GM12878 (cell line): ENCODE data around the gene SAP25. TPM values are rescaled to one million over a fixed set of nuclear protein-coding genes. Genes with fewer than 3 reads are reported as not detected.

Experiments used
- ATAC-seq: fragments of 200-7000 bp; cut with Tn5 transposase; 3 replicates; pipeline ENCODE4 v1.9.1; 2020; ENCODE audit warnings: mild to moderate bottlenecking, moderate library complexity
- BruUV-seq: library from RNA; stranded (reverse); fragments of 400-500 nt; replicated peaks from 2 replicates; lab custom pipeline; 2021; lab: Mats Ljungman, UMichigan
- CTCF ChIA-PET: fragments of 300-600 bp; sonication (Branson Sonifier 250); formaldehyde crosslinking; extraction: SDS; loops from one replicate; lab custom pipeline; 2021; ENCODE audit warnings: inconsistent platforms; lab: Yijun Ruan, JAX
- POLR2A ChIA-PET: fragments of 350-600 bp; formaldehyde crosslinking; extraction: SDS; loops from one replicate; lab custom pipeline; 2021; ENCODE audit warnings: inconsistent platforms; lab: Charles Lee
- RAD21 ChIA-PET: fragments of 300-600 bp; sonication (Branson Sonifier 250); formaldehyde crosslinking; loops from one replicate; lab custom pipeline; 2023; ENCODE audit warnings: antibody characterized with exemption; ENCODE audit not compliant: unreplicated experiment; lab: Charles Lee
- SMC1A ChIA-PET: fragments of 300-600 bp; sonication (Branson Sonifier 250); formaldehyde crosslinking; loops from one replicate; lab custom pipeline; 2023; ENCODE audit not compliant: unreplicated experiment, uncharacterized antibody; lab: Charles Lee
- DNase-seq: peaks from one replicate; pipeline ENCODE4 v3.0.0-alpha.2; 2011; ENCODE audit warnings: low read depth, low spot score
- FAIRE-seq: peaks from 3 replicates; lab custom pipeline; 2011; peaks lifted over from hg19 to GRCh38; lab: Jason Lieb, UNC
- H2AFZ ChIP-seq: 2 replicates; pipeline ENCODE4 v1.6.0; 2011; ENCODE audit warnings: low read depth, low read length, control low read depth; ENCODE audit not compliant: control insufficient read depth
- H3K27ac ChIP-seq: 2 replicates; pipeline ENCODE4 v1.5.1; 2011; ENCODE audit warnings: control low read depth; ENCODE audit not compliant: control insufficient read depth, insufficient read depth
- H3K27me3 ChIP-seq, 2 experiments: replicated peaks in 1 of 2; 2 replicates each; pipeline versions ENCODE4 v1.6.0 to v1.6.1; 2011; ENCODE audit warnings: low read length in 1 of 2; ENCODE audit not compliant: control insufficient read depth in 2 of 2, insufficient read depth in 2 of 2
- H3K36me3 ChIP-seq, 2 experiments: 2 replicates each; pipeline ENCODE4 v1.5.1; 2011; ENCODE audit warnings: low read length in 1 of 2; ENCODE audit not compliant: control insufficient read depth in 2 of 2, insufficient read depth in 2 of 2
- H3K4me1 ChIP-seq: 2 replicates; pipeline ENCODE4 v1.6.1; 2011; ENCODE audit warnings: mild to moderate bottlenecking, low read length, moderate library complexity, mixed read lengths; ENCODE audit not compliant: control insufficient read depth, insufficient read depth
- H3K4me2 ChIP-seq: 2 replicates; pipeline ENCODE4 v1.6.0; 2011; ENCODE audit warnings: control low read depth; ENCODE audit not compliant: control insufficient read depth, insufficient read depth
- H3K4me3 ChIP-seq: fragments of 200-600 bp; sonication (generic); 2 replicates; pipeline ENCODE4 v1.5.1; 2016
- H3K79me2 ChIP-seq: 2 replicates; pipeline ENCODE4 v1.6.0; 2011; ENCODE audit warnings: low read length; ENCODE audit not compliant: control insufficient read depth, insufficient read depth
- H3K9ac ChIP-seq: 2 replicates; pipeline ENCODE4 v1.8.0; 2011; ENCODE audit warnings: low read length, control low read depth, mixed read lengths; ENCODE audit not compliant: control insufficient read depth, insufficient read depth
- H3K9me3 ChIP-seq: replicated peaks from 3 replicates; pipeline ENCODE4 v1.5.1; 2011; ENCODE audit warnings: mild to moderate bottlenecking, low read length; ENCODE audit not compliant: control insufficient read depth, insufficient read depth
- H4K20me1 ChIP-seq: 2 replicates; pipeline ENCODE4 v1.6.0; 2011; ENCODE audit not compliant: control insufficient read depth, insufficient read depth
- HDGF ChIP-seq: fragments of 450-650 bp; IDR thresholded peaks from 2 replicates; pipeline ENCODE4 v1.6.1; 2016; ENCODE audit warnings: antibody characterized with exemption
- IKZF2 ChIP-seq, 2 experiments: fragments of 450-650 bp; IDR thresholded peaks; 2 replicates each; pipeline ENCODE4 v1.6.1; 2017; ENCODE audit warnings: mild to moderate bottlenecking in 2 of 2, moderate library complexity in 2 of 2
- MEF2B ChIP-seq: fragments of 450-650 bp; IDR thresholded peaks from 2 replicates; pipeline ENCODE4 v1.6.1; 2018; ENCODE audit warnings: mild to moderate bottlenecking, moderate library complexity; ENCODE audit not compliant: partially characterized antibody, poor library complexity, severe bottlenecking
- PML ChIP-seq: IDR thresholded peaks from 2 replicates; pipeline ENCODE4 v1.6.1; 2012; ENCODE audit warnings: low read length, inconsistent platforms
- POLR2A ChIP-seq: IDR thresholded peaks from 2 replicates; pipeline ENCODE4 v1.6.1; 2011; ENCODE audit warnings: low read depth, mild to moderate bottlenecking, low read length
- SPI1 ChIP-seq: IDR thresholded peaks from 2 replicates; pipeline ENCODE4 v1.6.1; 2011; ENCODE audit warnings: low read depth, mild to moderate bottlenecking, low read length, moderate library complexity, borderline replicate concordance; ENCODE audit not compliant: insufficient read depth
- TBL1XR1 ChIP-seq: IDR thresholded peaks from 2 replicates; pipeline ENCODE4 v1.6.1; 2012; ENCODE audit warnings: low read depth, low read length, improper control_type of control experiment
- WGBS: methylation state at CpG from one replicate; pipeline ENCODE4 v1.1.6; 2016; ENCODE audit warnings: low lambda C conversion rate; ENCODE audit not compliant: insufficient replicate concordance, insufficient coverage; ENCODE audit errors: missing lambda C conversion rate; 5-methylcytosine and 5-hydroxymethylcytosine counted together
- in situ Hi-C: fragments of 300-500 bp; cut with MboI; formaldehyde crosslinking; loops from 9 replicates; pipeline ENCODE4 v1.14.3; 2018; ENCODE audit warnings: mixed read lengths
- intact Hi-C: fragments of 100-400 bp; cut with micrococcal nuclease; formaldehyde crosslinking; loops from one replicate; pipeline ENCODE4 v1.14.2; 2022; ENCODE audit not compliant: unreplicated experiment
- polyA plus RNA-seq, 11 experiments: library from polyadenylated mRNA; depleted of rRNA in 4 of 11; unstranded in 6 of 11; stranded (reverse) in 5 of 11; fragments of >200 nt; fragmentation: Nextera tagmentation in 4 of 11; fragmentation: Illumina TruSeq in 1 of 11; extraction: Ambion mirVana in 4 of 11; extraction: Trizol in 1 of 11; gene quantifications; 1 replicate in 1 of 11; 2 replicates in 10 of 11; pipeline versions ENCODE4 v1.2.1 to v1.2.3, GENCODE V29; 2011 to 2016; ENCODE audit warnings: inconsistent platforms in 2 of 11, missing spikeins in 2 of 11, low read depth in 1 of 11
- total RNA-seq, 4 experiments: library from RNA; depleted of rRNA in 3 of 4; stranded (reverse); fragments of >200 nt in 3 of 4; fragmentation: Illumina TruSeq in 1 of 4; extraction: Trizol in 1 of 4; gene quantifications; 2 replicates each; pipeline versions ENCODE4 v1.2.1 to v1.2.3, GENCODE V29; 2013 to 2021

SAP25 gene
- total and polyA plus RNA-seq, 10 of the 15 experiments (the other 5 are each of a cell fraction or from before 2014, with no cell fraction given): 0.14 to 8.6 (median 1.1) TPM

DNA sequence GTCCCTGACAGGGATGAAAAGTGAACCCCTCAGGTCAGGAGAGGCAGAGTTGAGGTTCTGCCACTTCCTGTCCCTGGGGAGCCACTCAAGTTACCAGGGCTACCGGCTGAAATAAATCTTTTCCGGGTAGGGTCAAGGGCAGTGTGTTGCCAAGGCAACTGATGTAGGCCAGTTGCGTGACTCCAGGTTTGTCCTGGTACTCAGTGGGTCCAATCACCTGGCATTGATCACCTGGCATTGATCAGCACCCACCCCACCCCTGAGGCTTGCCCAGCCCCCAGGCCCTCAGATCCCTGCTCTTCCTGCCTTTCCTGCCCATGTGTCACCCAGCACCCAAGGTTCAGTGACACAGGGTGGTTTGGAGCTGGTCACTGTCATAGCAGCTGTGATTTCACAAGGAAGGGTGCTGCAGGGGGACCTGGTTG, 5.9 kb downstream of the SAP25 start (continued):
- TF ChIP-seq MEF2B: peak; percentile 74
- 0 out of 2 replicates have a peak, but pooled peaks have one; percentile 6 for TF ChIP-seq SPI1
- TF ChIP-seq, all 136 proteins: peak for 7

DNA sequence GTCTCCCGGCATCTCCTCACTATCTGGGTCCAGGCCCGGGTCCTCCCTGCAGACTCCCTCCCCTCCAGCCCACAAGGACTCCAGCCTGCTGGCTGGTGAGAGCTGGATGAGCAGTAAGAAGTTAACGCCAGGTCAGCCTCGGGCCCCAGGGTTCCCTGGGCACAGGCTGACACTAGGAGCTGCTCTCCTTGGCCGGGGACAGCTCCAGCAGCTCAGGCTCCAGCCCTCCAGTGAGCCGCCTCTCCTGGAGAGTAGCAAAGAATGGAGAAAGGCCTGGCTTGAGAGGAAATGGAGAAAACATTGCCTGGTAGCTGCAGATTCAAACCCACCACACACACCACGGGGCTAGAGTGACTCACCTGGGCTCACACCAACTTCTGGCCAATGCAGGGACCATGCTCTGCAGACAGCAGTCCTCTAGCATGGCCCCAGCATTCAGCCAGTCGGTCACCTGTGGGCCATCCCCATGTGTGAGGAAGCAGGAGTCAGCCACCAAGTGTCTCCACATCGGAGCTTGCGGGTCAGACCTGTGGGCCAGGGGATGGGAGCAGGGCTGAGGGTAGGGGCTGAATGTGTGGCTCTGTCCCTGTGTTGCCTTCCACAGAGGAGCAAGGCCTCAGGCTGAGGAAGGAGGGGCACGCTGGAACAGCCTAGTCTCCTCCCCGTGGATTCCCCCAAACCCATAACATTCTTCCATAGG, 6.5 kb downstream of the SAP25 start:
- H3K79me2 ChIP-seq: no peaks in the 10 kb centered on the region
- H3K4me2 ChIP-seq: no peak overlapping the region
- intact Hi-C loops (no loop called here), in situ Hi-C loops (no loop called here)
- 66% methylated on average over 12 of the region's 12 CpGs for WGBS
- H3K9ac ChIP-seq: no peak overlapping the region
- no peak for TF ChIP-seq IKZF2 (IDR thresholded peaks at IDR 0.05)
- 0 out of 2 replicates have a peak, but pooled peaks have one; percentile 27 for TF ChIP-seq PML
- no peak for TF ChIP-seq HDGF
- TF ChIP-seq POLR2A: peak; percentile 59
- TF ChIP-seq TBL1XR1: no peak
- H3K27me3 ChIP-seq: no peaks in the 10 kb centered on the region
- no peaks in the 10 kb centered on the region for H3K9me3 ChIP-seq
- H3K27ac ChIP-seq: no peak overlapping the region
- CTCF ChIA-PET: interaction anchor here (0.8 to 12.6 kb wide), 5 partner anchors 17 to 124 kb away, joined by 3 to 190 read pairs (median 5); partner anchors contain the start of genes FBXO24 and LRCH4
- RAD21 ChIA-PET: interaction anchor here (1.0 kb wide), 1 partner anchor 17 kb away, joined by 3 read pairs; no protein-coding TSS in a partner anchor
- TSS peak; percentile 32 for BruUV-seq
- FAIRE-seq (no peak), ATAC-seq (no peak), DNase-seq (no peak)
- H3K36me3 ChIP-seq: peaks cover 10 to 14% of the 10 kb centered on the region in 2 experiments; a peak in 3 of 4 replicates
- POLR2A ChIA-PET: no interaction called here
- SMC1A ChIA-PET: no interaction called here
- H4K20me1 ChIP-seq: no peaks in the 10 kb centered on the region
- no peak overlapping the region for H2AFZ ChIP-seq
- H3K4me3 ChIP-seq: no peak overlapping the region
- H3K4me1 ChIP-seq: peaks cover 30% of the 10 kb centered on the region
